Right lobe of liver (tissue), 4 donors: ENCODE results near the gene UROS.

Experiments used
- POLR2A ChIP-seq: fragments of 450-650 bp; IDR thresholded peaks from one replicate; pipeline ENCODE4 v1.6.1; 2017; ENCODE audit warnings: antibody characterized with exemption, mild to moderate bottlenecking
- TF ChIP-seq, protein P1 (sequence below), 4 donors: fragments of 200-600 bp in 3 of 4; fragments of 450-650 bp in 1 of 4; IDR thresholded peaks; one replicate each; pipeline versions ENCODE4 v1.5.1 to v1.8.0; 2016 to 2022; ENCODE audit warnings: antibody characterized with exemption in 4 of 4, mild to moderate bottlenecking in 2 of 4
- donor health status: DM: no; HTN: no; CAD: no.
- donor health status: DM: no; HTN: no; CAD: no.
- donor health status: DM: no; HTN: yes; CAD: no.

DNA sequence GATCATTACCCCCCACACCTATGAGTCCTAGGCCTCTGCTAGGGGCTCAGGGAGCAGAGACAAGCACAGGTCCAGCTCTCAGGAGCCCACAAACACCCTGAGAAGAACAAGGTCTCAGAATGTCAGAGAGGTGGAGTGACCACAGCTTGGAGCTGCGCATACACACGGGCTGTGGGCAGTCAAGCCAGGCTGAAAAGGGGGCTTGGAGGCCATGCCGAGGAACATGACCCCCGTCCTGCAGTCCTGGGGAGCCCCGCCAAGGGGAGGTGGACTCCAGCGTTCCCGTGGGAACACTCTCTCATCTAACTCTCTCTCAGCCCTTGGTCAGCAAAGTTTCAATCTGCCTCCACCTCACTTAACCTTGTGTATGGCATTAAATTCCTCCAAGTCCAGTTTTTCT is 39.6 kb downstream of the UROS start:
- TF ChIP-seq, protein P1, sequence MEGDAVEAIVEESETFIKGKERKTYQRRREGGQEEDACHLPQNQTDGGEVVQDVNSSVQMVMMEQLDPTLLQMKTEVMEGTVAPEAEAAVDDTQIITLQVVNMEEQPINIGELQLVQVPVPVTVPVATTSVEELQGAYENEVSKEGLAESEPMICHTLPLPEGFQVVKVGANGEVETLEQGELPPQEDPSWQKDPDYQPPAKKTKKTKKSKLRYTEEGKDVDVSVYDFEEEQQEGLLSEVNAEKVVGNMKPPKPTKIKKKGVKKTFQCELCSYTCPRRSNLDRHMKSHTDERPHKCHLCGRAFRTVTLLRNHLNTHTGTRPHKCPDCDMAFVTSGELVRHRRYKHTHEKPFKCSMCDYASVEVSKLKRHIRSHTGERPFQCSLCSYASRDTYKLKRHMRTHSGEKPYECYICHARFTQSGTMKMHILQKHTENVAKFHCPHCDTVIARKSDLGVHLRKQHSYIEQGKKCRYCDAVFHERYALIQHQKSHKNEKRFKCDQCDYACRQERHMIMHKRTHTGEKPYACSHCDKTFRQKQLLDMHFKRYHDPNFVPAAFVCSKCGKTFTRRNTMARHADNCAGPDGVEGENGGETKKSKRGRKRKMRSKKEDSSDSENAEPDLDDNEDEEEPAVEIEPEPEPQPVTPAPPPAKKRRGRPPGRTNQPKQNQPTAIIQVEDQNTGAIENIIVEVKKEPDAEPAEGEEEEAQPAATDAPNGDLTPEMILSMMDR (IDR thresholded peaks at IDR 0.05), result no peak
- no peak for TF ChIP-seq POLR2A
